Stimulated activated CD8-positive, alpha-beta memory T cell treated with anti-CD3 and anti-CD28 coated beads, Interleukin-7, amount 100 ng/mL, for 48 hours (primary cell): ENCODE results near the gene SPRED1.

Experiments
- DNase-seq, 2 donors: peaks; one replicate each; pipeline ENCODE4 v3.0.0-alpha.2; 2020; ENCODE audit warnings: low read depth in 1 of 2; ENCODE audit errors: extremely low read depth in 1 of 2

SPRED1 gene

GRCh38 chr15:38252481-38253350, at the start of gene SPRED1:
Gene SPRED1, plus strand, starts transcription at chr15:38252836. Its CDS starts 350 bp downstream, at chr15:38253186.
- peak in 1 of 2 donors; percentile 2 for DNase-seq

- DNase-seq = no peak
Measured at GRCh38 chr15:38205526-38206272, 46.9 kb upstream of the SPRED1 start.

GRCh38 chr15:38207621-38208020, 45.0 kb upstream of the SPRED1 start:
- DNase-seq = no peak

GRCh38 chr15:38208206-38208605, 44.4 kb upstream of the SPRED1 start:
- DNase-seq = no peak

GRCh38 chr15:38208779-38209178, 43.9 kb upstream of the SPRED1 start:
- DNase-seq = no peak

GRCh38 chr15:38211249-38211648, 41.4 kb upstream of the SPRED1 start:
- no peak for DNase-seq

DNA sequence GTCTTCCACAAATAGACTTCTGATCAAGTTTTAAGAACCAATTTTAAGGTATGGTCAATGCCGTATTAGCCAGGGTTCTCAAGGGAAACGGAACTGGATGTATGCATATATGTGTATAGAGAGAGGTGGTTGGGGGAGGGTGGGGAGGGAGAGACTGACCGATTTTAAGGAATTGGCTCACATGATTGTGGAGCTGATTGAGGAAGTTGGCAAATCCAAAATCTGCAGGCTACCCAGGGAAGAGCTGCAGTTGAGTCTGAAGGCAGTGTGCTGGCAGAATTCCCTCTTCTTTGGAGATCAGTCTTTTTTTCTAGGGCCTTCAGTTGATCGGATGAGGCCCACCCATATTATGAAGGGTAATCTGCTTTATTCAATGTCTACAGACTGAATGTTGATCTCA, 40.8 kb upstream of the SPRED1 start:
- no peak for DNase-seq

DNA sequence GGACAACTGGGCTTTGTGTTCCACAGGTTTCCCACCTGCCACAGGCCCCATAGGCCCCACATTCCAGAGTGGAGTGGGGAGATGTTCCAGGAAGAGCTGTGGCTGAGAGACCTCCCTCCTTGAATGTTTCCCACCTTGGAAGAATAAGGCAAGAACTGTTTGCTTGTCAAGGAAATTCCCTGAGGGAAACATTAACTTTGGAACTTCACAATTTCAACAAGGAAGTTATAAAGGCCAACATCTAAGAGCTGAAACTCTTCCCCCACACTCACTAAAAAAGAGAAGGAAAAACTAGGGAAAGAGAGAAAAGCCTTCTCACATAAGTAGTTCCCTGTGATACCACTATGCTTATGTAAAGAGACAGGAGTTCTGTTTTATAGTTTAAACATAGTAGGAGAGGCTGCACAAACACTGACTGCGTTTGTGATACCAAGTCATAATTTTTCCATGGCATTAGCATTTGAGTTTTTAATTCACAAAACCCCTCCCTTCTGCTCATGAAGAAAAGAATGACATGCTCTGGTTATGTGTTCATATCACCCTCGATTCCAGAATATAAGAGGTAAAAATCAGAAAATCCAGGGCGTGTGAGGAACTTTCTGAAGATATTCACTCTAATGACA, 39.8 kb upstream of the SPRED1 start:
- DNase-seq = no peak

DNA sequence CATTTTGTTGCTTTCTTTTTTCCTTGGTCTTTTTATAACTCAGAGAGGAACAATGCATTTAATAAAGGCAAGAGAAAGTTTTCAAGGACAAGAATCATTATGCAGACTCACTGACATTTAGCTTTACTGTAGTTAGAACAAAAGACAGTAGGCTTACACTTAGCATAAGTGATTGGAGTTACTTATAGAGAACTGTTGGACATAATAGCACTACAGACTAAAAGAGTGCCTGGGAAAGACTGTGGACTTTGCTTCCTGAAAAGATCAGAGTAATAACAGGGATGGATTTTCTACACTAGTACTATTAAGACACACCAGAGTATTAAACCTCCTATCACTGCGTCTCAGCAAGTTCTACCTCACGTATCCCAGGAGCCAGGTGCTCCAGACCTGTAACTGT, 39.3 kb upstream of the SPRED1 start:
- DNase-seq = no peak

GRCh38 chr15:38215707-38216106, 36.9 kb upstream of the SPRED1 start:
- DNase-seq = no peak

- no peak for DNase-seq
Measured at GRCh38 chr15:38216763-38217162, 35.9 kb upstream of the SPRED1 start.

DNA sequence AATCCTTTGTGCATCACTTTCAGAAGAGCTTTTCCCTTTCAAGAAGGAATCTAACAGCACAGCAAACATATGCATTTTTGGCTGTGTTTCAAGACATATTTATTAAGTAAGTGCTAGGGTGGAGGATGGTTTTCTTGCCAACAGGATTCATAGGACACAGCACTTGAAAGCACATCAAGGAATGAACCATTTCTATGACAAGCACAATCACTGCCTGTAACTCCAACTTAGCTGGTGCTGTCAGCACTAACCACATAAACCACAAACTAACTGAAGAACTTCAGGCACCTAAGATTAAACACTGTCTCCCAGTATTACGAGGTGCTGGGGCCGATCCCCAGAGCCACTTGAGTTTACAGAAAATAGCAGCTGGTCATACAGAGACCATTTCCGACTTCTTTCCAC, 35.4 kb upstream of the SPRED1 start:
- DNase-seq = no peak

GRCh38 chr15:38217788-38218609, 34.6 kb upstream of the SPRED1 start:
- DNase-seq = no peak

DNA sequence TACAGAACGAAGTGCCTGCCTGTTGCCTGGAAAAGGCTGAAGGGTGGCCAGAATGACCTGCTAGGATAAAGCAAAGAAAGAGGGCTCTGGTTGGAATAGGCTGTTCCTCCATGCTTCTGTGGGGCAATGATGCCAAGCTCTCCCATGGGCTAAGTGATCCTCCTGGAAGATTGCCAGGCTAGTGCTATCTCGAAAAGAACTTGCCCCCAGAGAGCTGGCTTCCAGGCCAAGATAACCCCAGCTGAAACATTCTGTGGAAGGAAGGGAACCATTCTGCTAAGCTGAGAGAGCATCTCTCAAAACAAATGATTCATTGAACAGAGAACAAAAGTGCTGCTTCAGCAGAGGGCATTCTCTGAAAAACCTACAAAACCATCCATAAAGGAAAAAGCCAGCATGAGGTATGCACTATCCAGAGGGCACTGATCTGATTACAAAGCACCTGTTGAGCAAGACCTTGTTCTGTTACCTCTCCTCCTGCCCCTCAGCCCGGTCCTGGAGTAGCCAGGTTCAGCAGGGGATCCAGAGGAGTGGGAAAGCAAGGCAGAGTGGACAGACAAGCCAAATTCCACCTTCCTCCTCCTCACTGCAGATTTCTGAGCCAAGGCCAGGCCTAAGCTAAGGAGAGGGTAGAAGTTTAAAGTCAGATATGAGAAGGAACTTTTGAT, 31.9 kb upstream of the SPRED1 start:
- no peak for DNase-seq

DNA sequence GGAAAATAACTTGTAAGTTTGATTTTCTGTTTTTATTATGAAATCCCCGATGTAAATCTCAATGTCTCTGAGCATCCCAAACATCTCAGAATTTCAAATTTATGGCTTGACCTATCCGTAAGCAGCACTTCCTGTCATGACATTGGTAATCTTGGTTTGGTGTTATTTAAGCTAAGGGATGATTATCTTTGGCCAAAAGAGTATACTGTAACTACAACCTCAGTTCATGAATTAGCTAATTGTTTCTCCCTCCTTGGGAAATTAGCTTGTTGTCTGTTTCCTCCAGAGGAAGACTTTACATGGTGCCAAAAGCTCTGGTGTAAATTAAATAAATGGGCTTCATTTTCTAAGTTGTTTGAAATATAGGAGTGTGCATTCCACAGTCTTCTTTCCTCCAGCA, 28.1 kb upstream of the SPRED1 start:
- no peak for DNase-seq

GRCh38 chr15:38225381-38225780, 27.3 kb upstream of the SPRED1 start:
- DNase-seq = no peak

- DNase-seq = no peak
Measured at GRCh38 chr15:38226608-38227266, 25.9 kb upstream of the SPRED1 start.

GRCh38 chr15:38227941-38228340, 24.7 kb upstream of the SPRED1 start:
- DNase-seq = no peak

GRCh38 chr15:38228618-38229017, 24.0 kb upstream of the SPRED1 start:
- no peak for DNase-seq
